ENCODE data around the gene SMIM5. TPM values are rescaled to one million over a fixed set of nuclear protein-coding genes. Genes with fewer than 3 reads are reported as not detected.

SMIM5 gene
- total and polyA plus RNA-seq, 9 of the 15 experiments (the other 6 are each of a cell fraction or from before 2014, with no cell fraction given) = 0.08 TPM; not detected in 8

DNA sequence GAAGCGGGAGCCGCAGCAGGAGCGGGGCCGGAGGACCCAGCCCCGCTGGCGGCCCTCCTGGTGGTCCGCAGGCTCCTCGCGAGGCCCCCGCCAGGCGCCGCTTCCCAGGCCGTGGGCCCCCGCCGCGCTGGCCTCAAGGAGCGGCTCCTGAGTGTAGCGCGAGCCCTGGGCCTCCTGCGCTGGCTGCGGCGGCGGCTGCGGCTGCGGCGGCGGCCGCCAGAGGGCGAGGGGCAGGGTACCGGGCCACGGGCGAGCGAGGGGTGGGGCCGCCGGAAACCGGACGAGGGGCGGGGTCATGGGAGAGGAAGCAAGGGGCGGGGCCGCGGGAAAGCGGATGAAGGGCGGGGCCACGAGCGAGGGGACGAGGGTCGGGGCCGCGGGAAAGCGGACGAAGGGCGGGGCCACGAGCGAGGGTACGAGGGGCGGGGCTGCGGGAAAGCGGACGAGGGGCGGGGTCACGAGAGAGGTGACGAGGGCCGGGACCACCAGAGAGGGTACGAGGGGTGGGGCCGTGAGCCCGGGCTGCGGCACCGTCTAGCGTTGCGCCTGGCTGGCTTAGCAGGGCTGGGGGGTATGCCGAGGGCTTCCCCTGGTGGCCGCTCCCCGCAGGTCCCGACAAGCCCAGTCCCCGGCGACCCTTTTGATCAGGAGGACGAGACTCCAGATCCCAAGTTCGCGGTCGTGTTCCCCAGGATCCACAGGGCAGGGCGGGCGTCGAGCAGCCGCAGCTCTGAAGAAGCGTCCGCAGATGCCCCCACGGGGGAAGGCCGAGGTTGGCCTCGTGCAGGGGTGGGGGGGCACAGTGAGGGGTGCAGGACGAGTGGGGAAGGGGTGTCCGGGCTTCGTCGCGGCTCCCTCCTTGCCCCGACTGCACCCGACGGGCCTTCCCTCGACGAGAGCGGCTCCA is 44.0 kb upstream of the SMIM5 start (continued):
- TF ChIP-seq REST (IDR thresholded peaks at IDR 0.05; ENCODE audit: borderline replicate concordance) = no peak
- TF ChIP-seq REST (CRISPR knock-in tag; IDR thresholded peaks at IDR 0.05; ENCODE audit: low read depth) = 0 out of 2 replicates have a peak, but pooled peaks have one; percentile 1
- TF ChIP-seq ARID2 (IDR thresholded peaks at IDR 0.05) = no peak
- TF ChIP-seq UBTF (IDR thresholded peaks at IDR 0.05; ENCODE audit: borderline replicate concordance in 1 of 2, low read depth in 2 of 2, low read length in 2 of 2) = peak in 1 of 2 experiments; percentile 69; a peak in 2 of 4 replicates
- TF ChIP-seq E2F3 (CRISPR knock-in tag; IDR thresholded peaks at IDR 0.05) = no peak
- TF ChIP-seq, protein P1, sequence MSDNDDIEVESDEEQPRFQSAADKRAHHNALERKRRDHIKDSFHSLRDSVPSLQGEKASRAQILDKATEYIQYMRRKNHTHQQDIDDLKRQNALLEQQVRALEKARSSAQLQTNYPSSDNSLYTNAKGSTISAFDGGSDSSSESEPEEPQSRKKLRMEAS (CRISPR knock-in tag; IDR thresholded peaks at IDR 0.05) = 0 out of 2 replicates have a peak, but pooled peaks have one; percentile 16
- TF ChIP-seq, protein P2, sequence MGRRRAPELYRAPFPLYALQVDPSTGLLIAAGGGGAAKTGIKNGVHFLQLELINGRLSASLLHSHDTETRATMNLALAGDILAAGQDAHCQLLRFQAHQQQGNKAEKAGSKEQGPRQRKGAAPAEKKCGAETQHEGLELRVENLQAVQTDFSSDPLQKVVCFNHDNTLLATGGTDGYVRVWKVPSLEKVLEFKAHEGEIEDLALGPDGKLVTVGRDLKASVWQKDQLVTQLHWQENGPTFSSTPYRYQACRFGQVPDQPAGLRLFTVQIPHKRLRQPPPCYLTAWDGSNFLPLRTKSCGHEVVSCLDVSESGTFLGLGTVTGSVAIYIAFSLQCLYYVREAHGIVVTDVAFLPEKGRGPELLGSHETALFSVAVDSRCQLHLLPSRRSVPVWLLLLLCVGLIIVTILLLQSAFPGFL (CRISPR knock-in tag; IDR thresholded peaks at IDR 0.05) = no peak
- TF ChIP-seq MAZ (CRISPR knock-in tag; conservative IDR thresholded peaks at IDR 0.05 in 1 of 2, IDR thresholded peaks at IDR 0.05 in 1 of 2) = peak; percentile 70 to 91
- peak in 1 of 2 experiments; percentile 71; a peak in 1 of 4 replicates for TF ChIP-seq ZNF639 (CRISPR knock-in tag; conservative IDR thresholded peaks at IDR 0.05 in 1 of 2, IDR thresholded peaks at IDR 0.05 in 1 of 2)
- no peak for TF ChIP-seq ETV1 (tag; conservative IDR thresholded peaks at IDR 0.05; ENCODE audit: low read depth)
